HEK293 (cell line): ENCODE results near the gene LIPE.

Experiments used
- KLF1 ChIP-seq: fragments of 450-650 bp; formaldehyde crosslinking; IDR thresholded peaks from 2 replicates; pipeline ENCODE4 v1.5.1; 2016; ENCODE audit warnings: missing biosample characterization, missing genetic modification characterization
- YY1 ChIP-seq: fragments of 450-650 bp; formaldehyde crosslinking; IDR thresholded peaks from 2 replicates; pipeline ENCODE4 v1.5.1; 2018; ENCODE audit warnings: missing biosample characterization, missing genetic modification characterization
- ZBTB8A ChIP-seq: fragments of 450-650 bp; formaldehyde crosslinking; IDR thresholded peaks from 2 replicates; pipeline ENCODE4 v1.5.1; 2016; ENCODE audit warnings: missing biosample characterization, missing genetic modification characterization
- ZFP37 ChIP-seq: fragments of 450-650 bp; formaldehyde crosslinking; IDR thresholded peaks from 2 replicates; pipeline ENCODE4 v1.5.1; 2016; ENCODE audit warnings: missing biosample characterization, missing genetic modification characterization
- ZNF174 ChIP-seq: fragments of 450-650 bp; formaldehyde crosslinking; IDR thresholded peaks from 2 replicates; pipeline ENCODE4 v1.5.0; 2017; ENCODE audit warnings: missing biosample characterization, mild to moderate bottlenecking, missing genetic modification characterization
- ZNF239 ChIP-seq: fragments of 450-650 bp; formaldehyde crosslinking; IDR thresholded peaks from 2 replicates; pipeline ENCODE4 v1.5.1; 2016; ENCODE audit warnings: missing biosample characterization, missing genetic modification characterization
- ZNF274 ChIP-seq, 2 experiments: fragments of 200-500 bp in 1 of 2; fragments of 450-650 bp in 1 of 2; sonication (Bioruptor generic) in 1 of 2; formaldehyde crosslinking in 1 of 2; IDR thresholded peaks; 2 replicates each; pipeline versions ENCODE4 v1.5.1 to v1.6.1; 2014 to 2016; ENCODE audit warnings: borderline replicate concordance in 1 of 2, inconsistent platforms in 1 of 2, low read length in 1 of 2, missing biosample characterization in 1 of 2, missing genetic modification characterization in 1 of 2
- ZNF768 ChIP-seq: fragments of 450-650 bp; formaldehyde crosslinking; IDR thresholded peaks from 2 replicates; pipeline ENCODE4 v1.5.1; 2018; ENCODE audit warnings: missing biosample characterization, mild to moderate bottlenecking, missing genetic modification characterization
- TF ChIP-seq, protein P1 (sequence below): fragments of 450-650 bp; formaldehyde crosslinking; IDR thresholded peaks from 2 replicates; pipeline ENCODE4 v1.5.1; 2016; ENCODE audit warnings: missing biosample characterization, missing genetic modification characterization
- TF ChIP-seq, protein P2 (sequence below): fragments of 450-650 bp; formaldehyde crosslinking; IDR thresholded peaks from 2 replicates; pipeline ENCODE4 v1.5.1; 2017; ENCODE audit warnings: missing biosample characterization, missing genetic modification characterization
- TF ChIP-seq, protein P3 (sequence below): fragments of 450-650 bp; formaldehyde crosslinking; IDR thresholded peaks from 2 replicates; pipeline ENCODE4 v1.5.1; 2017; ENCODE audit warnings: missing biosample characterization, missing genetic modification characterization
- TF ChIP-seq, protein P4 (sequence below): fragments of 450-650 bp; formaldehyde crosslinking; IDR thresholded peaks from 2 replicates; pipeline ENCODE4 v1.5.1; 2016; ENCODE audit warnings: missing biosample characterization, missing genetic modification characterization, low read depth
- TF ChIP-seq, protein P5 (sequence below): fragments of 450-650 bp; formaldehyde crosslinking; IDR thresholded peaks from 2 replicates; pipeline ENCODE4 v1.5.1; 2016; ENCODE audit warnings: missing biosample characterization, missing genetic modification characterization

DNA sequence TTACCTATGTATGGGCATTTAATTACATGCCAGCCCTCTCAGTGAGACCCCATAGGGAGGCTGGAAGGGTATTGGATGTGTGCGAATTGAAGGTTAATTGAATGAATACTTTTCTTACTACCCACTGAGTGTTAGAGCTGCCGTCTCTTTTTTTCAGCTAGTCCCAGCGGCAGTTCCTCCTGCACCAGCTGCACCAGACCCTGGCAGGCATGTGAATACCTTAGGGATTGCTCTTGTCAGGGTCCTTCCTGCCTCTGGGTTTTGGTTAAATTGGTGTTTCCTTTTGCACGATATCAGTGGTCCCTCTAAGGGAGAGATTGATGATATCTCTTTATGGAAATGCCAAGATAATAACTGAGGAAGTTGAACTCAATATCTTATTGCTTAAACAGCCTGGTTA, 25.4 kb upstream of the LIPE start:
- TF ChIP-seq ZNF174 (no peak), YY1 (tag by site-specific recombination) (no peak), ZNF768 (no peak), ZNF239 (no peak), ZBTB8A (no peak), ZNF274 (IDR thresholded peaks at IDR 0.05; ENCODE audit: low read length) (no peak), ZNF274 (tag by site-specific recombination; IDR thresholded peaks at IDR 0.05; ENCODE audit: borderline replicate concordance) (no peak), KLF1 (no peak), ZFP37 (tag by site-specific recombination) (no peak)
- TF ChIP-seq, protein P1, sequence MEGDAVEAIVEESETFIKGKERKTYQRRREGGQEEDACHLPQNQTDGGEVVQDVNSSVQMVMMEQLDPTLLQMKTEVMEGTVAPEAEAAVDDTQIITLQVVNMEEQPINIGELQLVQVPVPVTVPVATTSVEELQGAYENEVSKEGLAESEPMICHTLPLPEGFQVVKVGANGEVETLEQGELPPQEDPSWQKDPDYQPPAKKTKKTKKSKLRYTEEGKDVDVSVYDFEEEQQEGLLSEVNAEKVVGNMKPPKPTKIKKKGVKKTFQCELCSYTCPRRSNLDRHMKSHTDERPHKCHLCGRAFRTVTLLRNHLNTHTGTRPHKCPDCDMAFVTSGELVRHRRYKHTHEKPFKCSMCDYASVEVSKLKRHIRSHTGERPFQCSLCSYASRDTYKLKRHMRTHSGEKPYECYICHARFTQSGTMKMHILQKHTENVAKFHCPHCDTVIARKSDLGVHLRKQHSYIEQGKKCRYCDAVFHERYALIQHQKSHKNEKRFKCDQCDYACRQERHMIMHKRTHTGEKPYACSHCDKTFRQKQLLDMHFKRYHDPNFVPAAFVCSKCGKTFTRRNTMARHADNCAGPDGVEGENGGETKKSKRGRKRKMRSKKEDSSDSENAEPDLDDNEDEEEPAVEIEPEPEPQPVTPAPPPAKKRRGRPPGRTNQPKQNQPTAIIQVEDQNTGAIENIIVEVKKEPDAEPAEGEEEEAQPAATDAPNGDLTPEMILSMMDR = no peak
- TF ChIP-seq, protein P2, sequence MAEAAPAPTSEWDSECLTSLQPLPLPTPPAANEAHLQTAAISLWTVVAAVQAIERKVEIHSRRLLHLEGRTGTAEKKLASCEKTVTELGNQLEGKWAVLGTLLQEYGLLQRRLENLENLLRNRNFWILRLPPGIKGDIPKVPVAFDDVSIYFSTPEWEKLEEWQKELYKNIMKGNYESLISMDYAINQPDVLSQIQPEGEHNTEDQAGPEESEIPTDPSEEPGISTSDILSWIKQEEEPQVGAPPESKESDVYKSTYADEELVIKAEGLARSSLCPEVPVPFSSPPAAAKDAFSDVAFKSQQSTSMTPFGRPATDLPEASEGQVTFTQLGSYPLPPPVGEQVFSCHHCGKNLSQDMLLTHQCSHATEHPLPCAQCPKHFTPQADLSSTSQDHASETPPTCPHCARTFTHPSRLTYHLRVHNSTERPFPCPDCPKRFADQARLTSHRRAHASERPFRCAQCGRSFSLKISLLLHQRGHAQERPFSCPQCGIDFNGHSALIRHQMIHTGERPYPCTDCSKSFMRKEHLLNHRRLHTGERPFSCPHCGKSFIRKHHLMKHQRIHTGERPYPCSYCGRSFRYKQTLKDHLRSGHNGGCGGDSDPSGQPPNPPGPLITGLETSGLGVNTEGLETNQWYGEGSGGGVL (tag by site-specific recombination) = no peak
- TF ChIP-seq, protein P3, sequence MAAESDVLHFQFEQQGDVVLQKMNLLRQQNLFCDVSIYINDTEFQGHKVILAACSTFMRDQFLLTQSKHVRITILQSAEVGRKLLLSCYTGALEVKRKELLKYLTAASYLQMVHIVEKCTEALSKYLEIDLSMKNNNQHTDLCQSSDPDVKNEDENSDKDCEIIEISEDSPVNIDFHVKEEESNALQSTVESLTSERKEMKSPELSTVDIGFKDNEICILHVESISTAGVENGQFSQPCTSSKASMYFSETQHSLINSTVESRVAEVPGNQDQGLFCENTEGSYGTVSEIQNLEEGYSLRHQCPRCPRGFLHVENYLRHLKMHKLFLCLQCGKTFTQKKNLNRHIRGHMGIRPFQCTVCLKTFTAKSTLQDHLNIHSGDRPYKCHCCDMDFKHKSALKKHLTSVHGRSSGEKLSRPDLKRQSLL = no peak
- TF ChIP-seq, protein P4, sequence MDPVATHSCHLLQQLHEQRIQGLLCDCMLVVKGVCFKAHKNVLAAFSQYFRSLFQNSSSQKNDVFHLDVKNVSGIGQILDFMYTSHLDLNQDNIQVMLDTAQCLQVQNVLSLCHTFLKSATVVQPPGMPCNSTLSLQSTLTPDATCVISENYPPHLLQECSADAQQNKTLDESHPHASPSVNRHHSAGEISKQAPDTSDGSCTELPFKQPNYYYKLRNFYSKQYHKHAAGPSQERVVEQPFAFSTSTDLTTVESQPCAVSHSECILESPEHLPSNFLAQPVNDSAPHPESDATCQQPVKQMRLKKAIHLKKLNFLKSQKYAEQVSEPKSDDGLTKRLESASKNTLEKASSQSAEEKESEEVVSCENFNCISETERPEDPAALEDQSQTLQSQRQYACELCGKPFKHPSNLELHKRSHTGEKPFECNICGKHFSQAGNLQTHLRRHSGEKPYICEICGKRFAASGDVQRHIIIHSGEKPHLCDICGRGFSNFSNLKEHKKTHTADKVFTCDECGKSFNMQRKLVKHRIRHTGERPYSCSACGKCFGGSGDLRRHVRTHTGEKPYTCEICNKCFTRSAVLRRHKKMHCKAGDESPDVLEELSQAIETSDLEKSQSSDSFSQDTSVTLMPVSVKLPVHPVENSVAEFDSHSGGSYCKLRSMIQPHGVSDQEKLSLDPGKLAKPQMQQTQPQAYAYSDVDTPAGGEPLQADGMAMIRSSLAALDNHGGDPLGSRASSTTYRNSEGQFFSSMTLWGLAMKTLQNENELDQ (tag by site-specific recombination) = no peak
- TF ChIP-seq, protein P5, sequence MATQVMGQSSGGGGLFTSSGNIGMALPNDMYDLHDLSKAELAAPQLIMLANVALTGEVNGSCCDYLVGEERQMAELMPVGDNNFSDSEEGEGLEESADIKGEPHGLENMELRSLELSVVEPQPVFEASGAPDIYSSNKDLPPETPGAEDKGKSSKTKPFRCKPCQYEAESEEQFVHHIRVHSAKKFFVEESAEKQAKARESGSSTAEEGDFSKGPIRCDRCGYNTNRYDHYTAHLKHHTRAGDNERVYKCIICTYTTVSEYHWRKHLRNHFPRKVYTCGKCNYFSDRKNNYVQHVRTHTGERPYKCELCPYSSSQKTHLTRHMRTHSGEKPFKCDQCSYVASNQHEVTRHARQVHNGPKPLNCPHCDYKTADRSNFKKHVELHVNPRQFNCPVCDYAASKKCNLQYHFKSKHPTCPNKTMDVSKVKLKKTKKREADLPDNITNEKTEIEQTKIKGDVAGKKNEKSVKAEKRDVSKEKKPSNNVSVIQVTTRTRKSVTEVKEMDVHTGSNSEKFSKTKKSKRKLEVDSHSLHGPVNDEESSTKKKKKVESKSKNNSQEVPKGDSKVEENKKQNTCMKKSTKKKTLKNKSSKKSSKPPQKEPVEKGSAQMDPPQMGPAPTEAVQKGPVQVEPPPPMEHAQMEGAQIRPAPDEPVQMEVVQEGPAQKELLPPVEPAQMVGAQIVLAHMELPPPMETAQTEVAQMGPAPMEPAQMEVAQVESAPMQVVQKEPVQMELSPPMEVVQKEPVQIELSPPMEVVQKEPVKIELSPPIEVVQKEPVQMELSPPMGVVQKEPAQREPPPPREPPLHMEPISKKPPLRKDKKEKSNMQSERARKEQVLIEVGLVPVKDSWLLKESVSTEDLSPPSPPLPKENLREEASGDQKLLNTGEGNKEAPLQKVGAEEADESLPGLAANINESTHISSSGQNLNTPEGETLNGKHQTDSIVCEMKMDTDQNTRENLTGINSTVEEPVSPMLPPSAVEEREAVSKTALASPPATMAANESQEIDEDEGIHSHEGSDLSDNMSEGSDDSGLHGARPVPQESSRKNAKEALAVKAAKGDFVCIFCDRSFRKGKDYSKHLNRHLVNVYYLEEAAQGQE (tag by site-specific recombination) = no peak
